ENCODE data around the gene ALDH8A1.

- TF ChIP-seq, protein P1, sequence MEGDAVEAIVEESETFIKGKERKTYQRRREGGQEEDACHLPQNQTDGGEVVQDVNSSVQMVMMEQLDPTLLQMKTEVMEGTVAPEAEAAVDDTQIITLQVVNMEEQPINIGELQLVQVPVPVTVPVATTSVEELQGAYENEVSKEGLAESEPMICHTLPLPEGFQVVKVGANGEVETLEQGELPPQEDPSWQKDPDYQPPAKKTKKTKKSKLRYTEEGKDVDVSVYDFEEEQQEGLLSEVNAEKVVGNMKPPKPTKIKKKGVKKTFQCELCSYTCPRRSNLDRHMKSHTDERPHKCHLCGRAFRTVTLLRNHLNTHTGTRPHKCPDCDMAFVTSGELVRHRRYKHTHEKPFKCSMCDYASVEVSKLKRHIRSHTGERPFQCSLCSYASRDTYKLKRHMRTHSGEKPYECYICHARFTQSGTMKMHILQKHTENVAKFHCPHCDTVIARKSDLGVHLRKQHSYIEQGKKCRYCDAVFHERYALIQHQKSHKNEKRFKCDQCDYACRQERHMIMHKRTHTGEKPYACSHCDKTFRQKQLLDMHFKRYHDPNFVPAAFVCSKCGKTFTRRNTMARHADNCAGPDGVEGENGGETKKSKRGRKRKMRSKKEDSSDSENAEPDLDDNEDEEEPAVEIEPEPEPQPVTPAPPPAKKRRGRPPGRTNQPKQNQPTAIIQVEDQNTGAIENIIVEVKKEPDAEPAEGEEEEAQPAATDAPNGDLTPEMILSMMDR (IDR thresholded peaks at IDR 0.05 in 2 of 3, conservative IDR thresholded peaks at IDR 0.05 in 1 of 3; ENCODE audit: control insufficient read depth in 2 of 3, extremely low read depth in 1 of 3, insufficient read depth in 1 of 3, low read depth in 3 of 3, low read length in 3 of 3), result no peak
- TF ChIP-seq FOXM1 (IDR thresholded peaks at IDR 0.05; ENCODE audit: low read depth, low read length), result no peak
- TF ChIP-seq YY1 (IDR thresholded peaks at IDR 0.05; ENCODE audit: low read depth, low read length), result no peak
- no peak for TF ChIP-seq POLR2A (IDR thresholded peaks at IDR 0.05; ENCODE audit: low read depth, low read length)
- no peak for TF ChIP-seq HDAC2 (IDR thresholded peaks at IDR 0.05)
- TF ChIP-seq SMC3 (IDR thresholded peaks at IDR 0.05; ENCODE audit: borderline replicate concordance, low read length), result no peak
- TF ChIP-seq, protein P2, sequence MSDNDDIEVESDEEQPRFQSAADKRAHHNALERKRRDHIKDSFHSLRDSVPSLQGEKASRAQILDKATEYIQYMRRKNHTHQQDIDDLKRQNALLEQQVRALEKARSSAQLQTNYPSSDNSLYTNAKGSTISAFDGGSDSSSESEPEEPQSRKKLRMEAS (IDR thresholded peaks at IDR 0.05; ENCODE audit: low read depth, low read length), result no peak
- no peak for TF ChIP-seq EP300 (IDR thresholded peaks at IDR 0.05; ENCODE audit: borderline replicate concordance in 1 of 2, control insufficient read depth in 1 of 2, low read depth in 2 of 2, low read length in 2 of 2)
- no peak for TF ChIP-seq RAD21 (IDR thresholded peaks at IDR 0.05; ENCODE audit: insufficient read depth, low read depth, low read length)
- no peak for TF ChIP-seq PML (IDR thresholded peaks at IDR 0.05; ENCODE audit: low read length)
- TF ChIP-seq MYC (IDR thresholded peaks at IDR 0.05; ENCODE audit: insufficient read depth, insufficient read length, insufficient replicate concordance, low read length, severe bottlenecking), result no peak
- TF ChIP-seq FOS (IDR thresholded peaks at IDR 0.05; ENCODE audit: borderline replicate concordance, extremely low read depth, insufficient read length), result no peak
Observed at GRCh38 chr6:134884752-134885151, 65.1 kb downstream of the ALDH8A1 start.
